Fibroblast of pulmonary artery (primary cell): Measurements from ENCODE around the gene TEX47.

Source experiments
- DNase-seq: peaks from one replicate; pipeline ENCODE4 v3.0.0-alpha.2; 2010; ENCODE audit warnings: low read depth
- H3K4me3 ChIP-seq: replicated peaks from 2 replicates; pipeline ENCODE4 v1.5.1; 2011; ENCODE audit warnings: low read depth, mild to moderate bottlenecking, control low read depth, low read length, moderate library complexity
- TF ChIP-seq, protein P1 (sequence below): IDR thresholded peaks from 2 replicates; pipeline ENCODE4 v1.5.1; 2011; ENCODE audit warnings: mild to moderate bottlenecking, control low read depth, low read length, inconsistent platforms; ENCODE audit errors: missing control alignments

Gene TEX47

DNA sequence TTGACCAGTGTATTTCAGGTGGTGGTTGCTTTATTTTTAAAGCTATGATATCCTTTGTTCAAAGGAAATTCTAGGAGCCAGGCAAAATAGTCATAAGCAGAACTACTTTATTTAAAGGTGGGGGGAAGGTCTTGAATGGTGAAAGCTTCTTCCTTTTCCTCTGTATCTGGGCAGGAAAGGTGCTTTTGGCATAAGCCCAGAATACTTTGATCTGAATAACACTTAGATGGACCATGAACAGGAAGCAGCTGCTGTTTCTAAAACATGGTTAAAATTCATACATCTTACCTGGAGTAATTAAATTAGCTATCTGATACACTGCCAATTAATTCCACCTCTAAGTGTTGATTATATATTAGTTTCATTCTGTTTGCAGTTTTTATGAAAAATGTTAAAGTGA, 22.8 kb downstream of the TEX47 start:
- no peak overlapping the region for H3K4me3 ChIP-seq
- TF ChIP-seq, protein P1, sequence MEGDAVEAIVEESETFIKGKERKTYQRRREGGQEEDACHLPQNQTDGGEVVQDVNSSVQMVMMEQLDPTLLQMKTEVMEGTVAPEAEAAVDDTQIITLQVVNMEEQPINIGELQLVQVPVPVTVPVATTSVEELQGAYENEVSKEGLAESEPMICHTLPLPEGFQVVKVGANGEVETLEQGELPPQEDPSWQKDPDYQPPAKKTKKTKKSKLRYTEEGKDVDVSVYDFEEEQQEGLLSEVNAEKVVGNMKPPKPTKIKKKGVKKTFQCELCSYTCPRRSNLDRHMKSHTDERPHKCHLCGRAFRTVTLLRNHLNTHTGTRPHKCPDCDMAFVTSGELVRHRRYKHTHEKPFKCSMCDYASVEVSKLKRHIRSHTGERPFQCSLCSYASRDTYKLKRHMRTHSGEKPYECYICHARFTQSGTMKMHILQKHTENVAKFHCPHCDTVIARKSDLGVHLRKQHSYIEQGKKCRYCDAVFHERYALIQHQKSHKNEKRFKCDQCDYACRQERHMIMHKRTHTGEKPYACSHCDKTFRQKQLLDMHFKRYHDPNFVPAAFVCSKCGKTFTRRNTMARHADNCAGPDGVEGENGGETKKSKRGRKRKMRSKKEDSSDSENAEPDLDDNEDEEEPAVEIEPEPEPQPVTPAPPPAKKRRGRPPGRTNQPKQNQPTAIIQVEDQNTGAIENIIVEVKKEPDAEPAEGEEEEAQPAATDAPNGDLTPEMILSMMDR = no peak
- no peak for DNase-seq

DNA sequence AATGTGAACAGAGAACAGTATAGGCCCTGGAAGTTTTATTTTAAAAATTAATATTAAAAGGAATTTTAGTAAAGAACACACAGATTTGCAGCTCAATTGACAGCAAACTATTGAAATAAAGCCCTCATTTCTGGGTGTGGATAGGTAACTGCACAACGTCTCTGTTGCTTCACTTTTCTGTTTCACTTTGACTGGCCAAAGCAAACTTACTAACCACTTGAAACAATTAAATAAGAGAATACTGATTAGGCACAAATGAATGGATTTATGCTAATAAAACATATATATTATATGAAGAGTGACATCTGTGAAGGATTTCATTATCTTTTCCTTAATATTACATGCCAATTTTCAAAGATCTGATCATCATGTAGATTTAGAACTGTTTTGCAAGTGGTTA, 24.1 kb downstream of the TEX47 start:
- no peak overlapping the region for H3K4me3 ChIP-seq
- TF ChIP-seq, protein P1 = no peak

DNA sequence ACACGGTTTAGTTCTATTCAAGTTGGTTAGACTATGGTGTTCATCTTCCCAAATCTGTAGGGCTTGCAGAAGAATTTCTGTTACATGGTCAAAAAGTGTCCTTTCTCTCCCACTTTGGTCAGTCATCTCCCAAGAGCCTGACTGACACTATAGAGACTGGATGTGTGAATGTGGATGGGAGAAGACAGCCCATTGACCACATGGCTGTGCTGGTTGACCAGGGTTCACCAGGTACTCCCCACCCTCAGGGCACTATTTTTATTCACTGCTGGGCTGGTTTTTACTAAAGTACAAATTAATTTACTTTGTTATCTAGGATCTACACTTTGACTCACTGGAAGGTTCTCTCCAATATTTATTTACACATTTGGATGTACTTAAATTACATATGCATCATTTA, 33.8 kb downstream of the TEX47 start:
- no peak overlapping the region for H3K4me3 ChIP-seq
- TF ChIP-seq, protein P1 = no peak
- DNase-seq = no peak

More for the DNA sequence above, 24.1 kb downstream of the TEX47 start:
- no peak for DNase-seq

DNA sequence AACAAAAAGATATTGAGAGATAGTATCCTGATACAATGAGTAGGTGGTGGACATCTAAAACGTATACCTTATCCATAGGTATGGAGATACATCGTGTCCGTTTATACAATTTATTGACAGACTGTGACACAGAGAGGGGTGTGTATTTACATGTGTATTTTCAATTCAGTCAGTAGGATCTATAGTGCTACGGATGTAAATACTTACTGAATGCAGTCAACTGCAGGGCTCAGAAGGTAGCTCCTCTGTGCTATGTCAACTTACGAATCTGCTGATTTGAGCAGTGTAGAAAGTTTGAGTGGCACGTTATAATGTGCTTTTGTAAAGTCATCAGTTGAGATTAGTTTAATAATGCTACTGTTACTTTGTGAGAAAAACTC, 35.4 kb downstream of the TEX47 start:
- TF ChIP-seq, protein P1 = no peak
- DNase-seq = no peak
- H3K4me3 ChIP-seq = no peak overlapping the region

DNA sequence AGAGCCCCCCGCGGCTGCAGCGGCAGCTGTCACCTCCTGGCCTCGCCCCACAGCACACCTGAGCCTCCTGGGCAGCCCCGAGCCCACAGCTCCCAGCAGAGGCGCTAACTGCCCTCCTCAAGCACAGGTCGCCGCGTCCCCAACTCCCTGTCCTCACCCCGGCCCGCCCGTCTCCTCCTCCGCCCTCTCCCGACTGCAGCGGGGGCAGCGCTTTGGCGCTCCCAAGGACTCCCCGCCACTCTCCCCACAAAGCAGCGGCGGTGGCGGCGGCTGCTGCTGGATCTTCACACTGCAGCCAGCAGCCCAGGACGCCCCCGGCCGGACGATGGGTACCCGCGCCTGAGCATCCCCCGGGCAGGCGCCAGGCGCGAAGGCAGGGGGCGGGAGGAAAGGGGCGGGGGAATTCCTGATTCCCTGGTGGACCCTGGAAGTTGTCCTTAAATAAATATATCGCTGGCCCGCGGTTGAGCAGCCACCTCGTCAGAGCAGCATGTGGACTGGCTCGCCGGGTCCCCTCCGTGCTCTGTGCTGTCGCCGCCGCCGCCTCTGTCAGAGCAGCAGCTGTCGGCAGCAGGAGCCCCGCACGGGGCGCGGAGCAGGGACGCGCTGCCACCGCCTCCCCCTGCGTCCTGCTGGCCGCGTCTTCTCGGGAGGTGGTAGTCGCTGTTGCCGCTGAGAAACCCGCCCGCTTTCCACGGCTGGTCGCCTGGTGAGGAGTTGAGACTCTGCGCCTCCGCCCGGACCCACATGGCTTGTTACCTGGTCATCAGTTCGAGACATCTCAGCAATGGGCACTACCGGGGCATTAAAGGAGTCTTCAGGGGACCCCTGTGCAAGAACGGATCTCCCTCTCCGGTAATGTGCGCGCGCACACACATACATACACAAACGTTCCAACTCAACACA, 36.1 kb downstream of the TEX47 start, which contains the start of gene ZNF804B:
Gene ZNF804B (plus strand): TSS at position 471 of the 906 bp plus-strand sequence. CDS start 277 bp downstream, at position 748.
- no peak within 1 kb of the TSS for H3K4me3 ChIP-seq
- TF ChIP-seq, protein P1 = no peak
- no peak for DNase-seq

DNA sequence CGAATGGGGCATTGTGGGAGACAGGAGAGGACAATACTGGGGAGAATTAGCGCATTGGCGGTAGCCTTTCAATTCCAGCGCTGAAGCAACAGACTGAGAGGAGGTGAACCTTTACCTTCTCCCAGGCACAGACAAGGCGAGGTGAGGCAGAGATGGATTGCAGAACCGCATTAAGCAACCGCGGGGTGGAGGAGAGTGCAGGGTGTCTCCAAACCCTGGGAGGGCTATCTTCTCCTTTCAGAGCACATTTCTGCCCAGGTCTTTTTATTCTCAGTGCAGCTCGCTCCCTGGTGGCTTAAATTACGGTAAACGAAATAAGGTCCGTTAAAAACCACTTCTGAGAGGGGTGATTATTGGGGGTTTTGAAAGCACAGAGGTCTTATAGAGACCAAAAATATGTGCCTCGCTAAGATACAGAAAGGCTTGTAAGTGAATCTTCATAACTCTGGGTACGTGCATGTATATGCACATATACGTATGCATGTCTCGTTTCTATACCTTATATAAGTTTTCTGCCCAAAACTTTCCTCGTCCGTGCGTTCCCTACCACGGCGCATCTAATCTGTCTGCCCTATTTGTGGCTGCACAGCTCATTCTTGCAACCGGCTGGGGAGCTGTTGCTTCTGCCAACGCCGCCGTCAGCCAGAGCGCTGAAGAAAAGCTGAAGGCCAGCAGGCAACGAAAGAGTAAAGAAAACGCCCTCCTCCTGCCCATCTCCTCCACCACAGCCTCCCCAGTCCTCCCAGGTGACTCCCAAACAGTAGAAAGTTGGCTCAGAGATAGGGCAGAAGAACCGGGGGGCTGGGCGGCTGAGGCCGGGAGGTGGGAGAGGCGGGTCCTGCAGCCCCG, 36.9 kb downstream of the TEX47 start:
- DNase-seq = peak; percentile 2
- H3K4me3 ChIP-seq = no peak overlapping the region
- TF ChIP-seq, protein P1 = no peak
